ENCODE measurements around the gene TLL2. TPM values are rescaled to one million over a fixed set of nuclear protein-coding genes. Genes with fewer than 3 reads are reported as not detected.

Gene TLL2
- total RNA-seq, 4 donors from 2014 or later, result 0.20 to 0.31 TPM; not detected in 2

DNA sequence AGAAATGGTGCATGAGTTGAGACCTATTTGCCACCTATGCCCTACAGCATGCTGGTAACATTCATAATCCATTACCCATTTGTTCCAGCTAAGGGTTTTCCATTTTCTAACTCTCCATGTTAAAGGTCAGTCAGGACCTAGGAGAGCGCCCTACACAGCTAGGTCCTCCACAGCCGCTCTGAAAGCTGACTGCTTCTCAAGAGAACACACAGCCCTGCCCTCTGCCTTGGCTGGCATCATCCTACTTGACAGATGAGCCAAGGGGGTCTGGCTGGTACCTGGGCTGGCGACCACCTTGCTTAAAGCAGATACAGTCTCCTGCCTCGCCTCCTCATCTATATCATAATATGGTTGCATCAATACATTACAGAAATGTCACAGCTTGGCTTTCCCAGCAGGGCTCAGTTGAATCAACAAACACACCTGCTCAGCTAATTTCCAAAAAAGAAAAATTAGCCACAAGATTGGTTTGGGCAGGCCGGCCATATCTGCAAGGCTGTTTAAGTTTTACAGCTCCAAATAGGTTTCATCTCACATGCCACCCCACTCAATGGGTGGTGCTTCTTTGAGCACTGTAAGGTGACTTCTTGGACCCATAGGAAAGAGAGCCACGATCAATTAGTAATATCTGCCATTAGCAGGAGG, 17.3 kb downstream of the TLL2 start:
- H3K27ac ChIP-seq, result no peak overlapping the region
- 39 to 60% methylated on average over 2 to 5 of the region's 6 CpGs for WGBS, 2 donors (ENCODE audit: low coverage in 1 of 2)
- H3K27me3 ChIP-seq, result peaks cover 12% of the 10 kb centered on the region
- no peaks in the 10 kb centered on the region for H3K4me1 ChIP-seq
- H3K9me3 ChIP-seq, result no peaks in the 10 kb centered on the region
- H3K4me3 ChIP-seq, result no peak overlapping the region
- TF ChIP-seq POLR2AphosphoS5 (IDR thresholded peaks at IDR 0.05), result no peak
- TF ChIP-seq CTCF (IDR thresholded peaks at IDR 0.05), result no peak
- TF ChIP-seq POLR2A (IDR thresholded peaks at IDR 0.05), result no peak
- TF ChIP-seq EP300 (IDR thresholded peaks at IDR 0.05), result no peak
- no peak for ATAC-seq
- no peaks in the 10 kb centered on the region for H3K36me3 ChIP-seq

GRCh38 chr10:96495544-96495943, 18.2 kb downstream of the TLL2 start:
- no peak for ATAC-seq
- no peaks in the 10 kb centered on the region for H3K4me1 ChIP-seq
- H3K27me3 ChIP-seq, result peaks cover 12% of the 10 kb centered on the region
- H3K9me3 ChIP-seq, result no peaks in the 10 kb centered on the region
- H3K4me3 ChIP-seq, result no peak overlapping the region
- WGBS, 2 donors (ENCODE audit: low coverage in 1 of 2), result 90 to 91% methylated on average over 6 of the region's 6 CpGs
- TF ChIP-seq POLR2A (IDR thresholded peaks at IDR 0.05) (no peak), CTCF (IDR thresholded peaks at IDR 0.05) (no peak)
- H3K36me3 ChIP-seq, result no peaks in the 10 kb centered on the region
- no peak overlapping the region for H3K27ac ChIP-seq

DNA sequence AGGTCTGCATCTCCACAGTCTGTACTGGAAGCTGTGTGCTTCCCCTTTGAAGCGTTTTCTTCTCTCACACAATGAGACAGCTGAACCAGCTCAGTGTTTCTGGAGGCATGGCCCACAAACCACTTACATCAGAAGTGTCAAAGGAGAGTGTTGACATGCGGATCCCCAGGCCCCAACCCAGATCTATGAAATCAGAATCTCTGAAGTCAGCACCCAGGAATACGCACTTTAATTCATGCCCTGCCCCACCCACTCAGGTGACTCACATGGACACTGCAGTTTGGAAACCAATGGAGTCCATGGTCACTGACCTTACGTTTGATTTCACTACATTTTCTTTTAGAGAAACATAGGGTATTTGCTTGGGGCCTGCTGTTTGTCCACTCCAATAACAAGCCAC, 19.0 kb downstream of the TLL2 start:
- H3K4me3 ChIP-seq, result no peak overlapping the region
- TF ChIP-seq POLR2A (IDR thresholded peaks at IDR 0.05) (no peak), EP300 (IDR thresholded peaks at IDR 0.05) (no peak)
- no peaks in the 10 kb centered on the region for H3K36me3 ChIP-seq
- peaks cover 12% of the 10 kb centered on the region for H3K27me3 ChIP-seq
- H3K9me3 ChIP-seq, result no peaks in the 10 kb centered on the region
- no peak for ATAC-seq
- H3K4me1 ChIP-seq, result no peaks in the 10 kb centered on the region
- H3K27ac ChIP-seq, result no peak overlapping the region
- 53 to 87% methylated on average over 2 to 4 of the region's 4 CpGs for WGBS, 2 donors (ENCODE audit: low coverage in 1 of 2)

- Histone ChIP-seq H3K4me3 (no peak overlapping the region), H3K27me3 (peaks cover 16% of the 10 kb centered on the region), H3K27ac (no peak overlapping the region), H3K36me3 (no peaks in the 10 kb centered on the region), H3K9me3 (no peaks in the 10 kb centered on the region), H3K4me1 (no peaks in the 10 kb centered on the region)
- no peak for ATAC-seq
- TF ChIP-seq EP300 (IDR thresholded peaks at IDR 0.05) (no peak), POLR2A (IDR thresholded peaks at IDR 0.05) (no peak), CTCF (IDR thresholded peaks at IDR 0.05) (no peak)
- WGBS, 2 donors (ENCODE audit: low coverage in 1 of 2), result 86 to 92% methylated on average over 4 to 7 of the region's 12 CpGs
Observed at GRCh38 chr10:96493871-96494525, 19.7 kb downstream of the TLL2 start.

- H3K4me1 ChIP-seq, result no peaks in the 10 kb centered on the region
- no peaks in the 10 kb centered on the region for H3K9me3 ChIP-seq
- H3K27me3 ChIP-seq, result peaks cover 20% of the 10 kb centered on the region
- H3K4me3 ChIP-seq, result no peak overlapping the region
- no peak for ATAC-seq
- WGBS, 2 donors (ENCODE audit: low coverage in 1 of 2), result 94 to 100% methylated on average over 2 of the region's 2 CpGs
- no peak overlapping the region for H3K27ac ChIP-seq
- H3K36me3 ChIP-seq, result no peaks in the 10 kb centered on the region
- no peak for TF ChIP-seq CTCF (IDR thresholded peaks at IDR 0.05)
Observed at GRCh38 chr10:96493254-96493653, 20.5 kb downstream of the TLL2 start.

Measured in gastroesophageal sphincter (tissue), 4 donors.